Peyer's patch (tissue), 4 donors: ENCODE data around the gene MMP17.

Experiments used
- CTCF ChIP-seq, 6 experiments: fragments of 450-650 bp in 4 of 6; fragments of 200-600 bp in 2 of 6; sonication (generic) in 1 of 6; IDR thresholded peaks; one replicate each; pipeline ENCODE4 v1.5.1; 2017 to 2019; ENCODE audit warnings: antibody characterized with exemption in 6 of 6, mild to moderate bottlenecking in 3 of 6, moderate library complexity in 1 of 6
- POLR2A ChIP-seq, 2 donors: fragments of 450-650 bp; IDR thresholded peaks; one replicate each; pipeline ENCODE4 v1.5.1; 2017; ENCODE audit warnings: antibody characterized with exemption in 2 of 2, mild to moderate bottlenecking in 2 of 2, moderate library complexity in 2 of 2

GRCh38 chr12:131865180-131865875 is 37.1 kb downstream of the MMP17 start:
- TF ChIP-seq CTCF (IDR thresholded peaks at IDR 0.05) = no peak
- no peak for TF ChIP-seq POLR2A (IDR thresholded peaks at IDR 0.05)
